ENCODE results near the gene MCOLN1.
A peak's percentile ranks its signal among the peaks of the same experiment; 100 is the strongest.
"Not testable (repeated sequence)": the region's sequence is repeated elsewhere in the genome, so short reads cannot be mapped to it uniquely, and the experiment has no call there.

Gene MCOLN1

DNA sequence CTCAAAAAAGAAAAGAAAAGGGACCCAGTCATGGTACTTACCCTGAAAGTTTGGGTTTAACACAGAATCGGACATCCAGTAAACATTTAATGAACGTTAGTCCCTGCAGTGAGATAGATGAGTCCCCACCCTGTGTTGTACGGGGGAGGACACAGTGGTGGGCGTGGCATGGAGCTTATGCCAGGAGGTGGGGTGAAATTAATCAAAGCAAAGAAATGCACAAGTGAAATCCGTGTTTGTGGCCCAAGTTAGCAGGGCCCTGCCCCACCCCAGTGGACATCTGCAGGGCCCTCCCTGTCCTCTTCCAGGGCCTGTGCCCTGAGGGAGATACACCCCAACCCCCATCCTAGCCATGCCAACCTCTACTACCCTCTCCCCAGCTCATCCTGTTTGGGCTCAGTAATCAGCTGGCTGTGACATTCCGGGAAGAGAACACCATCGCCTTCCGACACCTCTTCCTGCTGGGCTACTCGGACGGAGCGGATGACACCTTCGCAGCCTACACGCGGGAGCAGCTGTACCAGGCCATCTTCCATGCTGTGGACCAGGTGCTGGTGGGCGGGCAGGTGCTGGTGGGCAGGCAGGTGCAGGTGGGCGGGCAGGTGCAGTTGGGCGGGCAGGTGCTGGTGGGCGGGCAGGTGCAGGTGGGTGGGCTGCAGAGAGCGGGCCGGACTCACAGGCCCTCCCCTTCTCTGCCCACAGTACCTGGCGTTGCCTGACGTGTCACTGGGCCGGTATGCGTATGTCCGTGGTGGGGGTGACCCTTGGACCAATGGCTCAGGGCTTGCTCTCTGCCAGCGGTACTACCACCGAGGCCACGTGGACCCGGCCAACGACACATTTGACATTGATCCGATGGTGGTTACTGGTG, 3.9 kb downstream of the MCOLN1 start:
- DNase-seq: no peak

DNA sequence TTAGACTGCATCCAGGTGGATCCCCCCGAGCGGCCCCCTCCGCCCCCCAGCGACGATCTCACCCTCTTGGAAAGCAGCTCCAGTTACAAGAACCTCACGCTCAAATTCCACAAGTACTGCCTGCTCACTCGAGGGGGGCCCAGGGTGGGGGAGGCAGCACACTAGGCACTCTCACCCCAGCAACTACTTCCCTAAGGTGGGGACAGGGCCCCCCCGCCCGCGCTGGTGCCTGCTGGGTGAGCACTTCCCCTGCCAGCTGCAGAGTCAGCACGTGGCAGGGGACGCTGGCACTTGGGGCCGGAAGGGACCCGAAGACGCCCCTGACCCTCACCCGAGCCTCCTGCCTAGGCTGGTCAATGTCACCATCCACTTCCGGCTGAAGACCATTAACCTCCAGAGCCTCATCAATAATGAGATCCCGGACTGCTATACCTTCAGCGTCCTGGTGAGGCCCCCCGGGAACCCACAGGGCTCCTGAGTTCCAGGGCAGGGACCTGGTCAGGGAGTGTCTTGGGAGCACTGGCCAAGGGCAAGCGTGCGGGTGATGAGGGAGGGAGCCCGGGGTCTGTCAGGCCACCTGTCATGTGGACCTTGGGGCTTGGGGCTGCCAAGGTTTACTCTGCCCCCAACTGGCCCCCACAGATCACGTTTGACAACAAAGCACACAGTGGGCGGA, 5.2 kb downstream of the MCOLN1 start:
- no peak for DNase-seq

- DNase-seq: no peak
Measured at GRCh38 chr19:7528192-7528519, 5.7 kb downstream of the MCOLN1 start.

- no peak for DNase-seq
Measured at GRCh38 chr19:7528522-7529245, 6.3 kb downstream of the MCOLN1 start.

GRCh38 chr19:7529246-7529600, 6.8 kb downstream of the MCOLN1 start:
- DNase-seq: no peak

DNA sequence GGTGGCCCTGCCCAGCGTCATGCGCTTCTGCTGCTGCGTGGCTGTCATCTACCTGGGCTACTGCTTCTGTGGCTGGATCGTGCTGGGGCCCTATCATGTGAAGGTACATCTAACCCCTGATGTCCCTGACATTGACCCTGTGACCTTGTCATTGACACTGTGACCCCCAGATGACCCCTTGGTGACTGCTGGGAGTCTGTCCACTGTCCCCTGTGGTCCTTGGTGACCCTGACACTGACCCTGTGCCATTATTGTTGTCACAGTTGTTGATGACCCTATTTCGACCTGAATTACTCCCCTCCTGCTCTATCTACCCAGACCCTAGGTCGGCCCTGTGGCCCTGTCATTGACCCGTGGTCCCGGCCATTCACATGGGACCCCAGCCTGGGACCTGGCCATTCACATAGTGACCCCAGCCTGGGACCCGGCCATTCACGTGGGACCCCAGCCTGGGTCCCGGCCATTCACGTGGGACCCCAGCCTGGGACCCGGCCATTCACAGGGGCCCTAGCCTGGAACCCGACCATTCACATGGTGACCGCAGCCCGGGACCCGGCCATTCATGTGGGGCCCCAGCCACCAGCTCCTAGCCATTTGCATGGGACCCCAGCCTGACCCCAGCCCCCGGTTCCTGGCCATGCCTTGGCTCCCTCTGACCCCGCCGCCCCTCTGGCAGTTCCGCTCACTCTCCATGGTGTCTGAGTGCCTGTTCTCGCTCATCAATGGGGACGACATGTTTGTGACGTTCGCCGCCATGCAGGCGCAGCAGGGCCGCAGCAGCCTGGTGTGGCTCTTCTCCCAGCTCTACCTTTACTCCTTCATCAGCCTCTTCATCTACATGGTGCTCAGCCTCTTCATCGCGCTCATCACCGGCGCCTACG, 7.4 kb downstream of the MCOLN1 start:
- DNase-seq: no peak

DNA sequence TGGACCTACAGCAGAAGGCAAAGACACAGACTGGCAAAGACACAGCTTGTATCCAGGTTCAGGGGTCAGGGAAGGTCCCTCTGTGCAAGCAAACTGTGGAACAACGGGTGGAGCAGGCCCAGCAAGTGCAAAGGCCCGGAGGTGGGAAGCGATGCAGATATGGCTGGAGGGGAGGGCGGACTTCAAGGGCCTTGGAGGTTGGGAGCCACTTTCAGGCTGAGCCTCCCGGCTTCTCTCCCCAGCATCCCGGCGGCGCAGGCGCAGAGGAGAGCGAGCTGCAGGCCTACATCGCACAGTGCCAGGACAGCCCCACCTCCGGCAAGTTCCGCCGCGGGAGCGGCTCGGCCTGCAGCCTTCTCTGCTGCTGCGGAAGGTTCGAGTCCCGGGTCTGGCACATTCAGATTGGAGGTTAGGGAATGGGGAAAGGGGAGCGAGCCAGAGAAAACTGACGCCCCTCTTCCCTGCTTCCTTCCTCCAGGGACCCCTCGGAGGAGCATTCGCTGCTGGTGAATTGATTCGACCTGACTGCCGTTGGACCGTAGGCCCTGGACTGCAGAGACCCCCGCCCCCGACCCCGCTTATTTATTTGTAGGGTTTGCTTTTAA, 11.0 kb downstream of the MCOLN1 start:
- no peak for DNase-seq

DNA sequence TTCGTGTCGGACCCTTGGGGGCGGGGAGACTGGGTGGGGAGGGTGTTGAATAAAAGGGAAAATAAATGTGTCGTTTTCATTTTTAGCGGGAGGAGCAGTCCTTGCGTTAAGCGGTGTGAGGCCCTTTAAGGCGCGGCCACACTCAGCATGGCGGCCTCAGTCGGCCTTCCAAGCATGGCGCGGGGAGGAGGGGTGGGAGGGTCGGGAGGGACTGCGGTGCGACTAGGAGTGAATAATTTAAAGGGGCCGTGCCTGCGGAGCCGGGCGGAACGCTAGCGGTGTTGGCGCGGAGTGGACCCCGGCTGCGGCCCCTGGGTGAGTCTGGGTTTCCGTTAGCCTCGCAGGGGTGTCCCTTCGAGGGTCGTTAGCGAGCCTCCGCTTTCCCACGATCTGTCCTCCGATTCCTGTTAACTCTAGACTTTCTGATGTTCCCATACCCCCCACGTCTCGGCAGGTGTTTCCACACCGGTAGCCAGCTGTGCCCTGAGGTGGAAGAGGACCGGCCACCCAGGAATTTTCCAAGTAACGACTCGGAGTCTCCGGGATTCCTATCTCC, 11.6 kb downstream of the MCOLN1 start:
- DNase-seq: peak; percentile 75 to 91 (median 79)

DNA sequence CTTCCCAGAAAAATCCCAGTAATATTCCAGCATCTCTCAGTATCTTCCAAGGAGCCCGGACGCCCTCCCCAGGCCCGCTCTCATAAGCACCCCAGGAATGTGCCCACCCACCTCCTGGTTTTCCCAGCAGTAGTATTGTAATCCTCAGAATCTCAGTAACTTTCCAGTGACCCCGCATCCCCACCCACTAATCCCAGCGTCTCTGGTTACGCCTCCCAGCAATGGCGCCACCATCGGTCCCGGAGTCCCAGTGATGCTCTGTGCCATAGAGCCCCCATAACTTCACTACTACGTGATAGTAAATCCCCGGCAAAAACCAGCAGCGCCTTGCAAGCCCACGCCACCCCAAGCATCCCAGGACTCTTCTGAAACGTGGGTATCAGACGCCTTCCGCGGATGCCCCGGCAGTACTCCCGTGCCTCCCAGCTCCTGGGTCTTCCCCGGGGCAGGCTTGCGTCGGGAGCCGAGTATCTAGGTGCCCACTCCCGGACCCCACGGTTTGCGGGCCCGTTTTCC, 12.2 kb downstream of the MCOLN1 start:
- peak in 1 of 5 donors; percentile 26 for DNase-seq

- DNase-seq: peak; percentile 79 to 92 (median 89)
Measured at GRCh38 chr19:7535047-7535997, 12.9 kb downstream of the MCOLN1 start, which contains the start of gene PNPLA6. Gene PNPLA6, plus strand, starts transcription at chr19:7535717. Its CDS starts 72 bp downstream, at chr19:7535789.

DNA sequence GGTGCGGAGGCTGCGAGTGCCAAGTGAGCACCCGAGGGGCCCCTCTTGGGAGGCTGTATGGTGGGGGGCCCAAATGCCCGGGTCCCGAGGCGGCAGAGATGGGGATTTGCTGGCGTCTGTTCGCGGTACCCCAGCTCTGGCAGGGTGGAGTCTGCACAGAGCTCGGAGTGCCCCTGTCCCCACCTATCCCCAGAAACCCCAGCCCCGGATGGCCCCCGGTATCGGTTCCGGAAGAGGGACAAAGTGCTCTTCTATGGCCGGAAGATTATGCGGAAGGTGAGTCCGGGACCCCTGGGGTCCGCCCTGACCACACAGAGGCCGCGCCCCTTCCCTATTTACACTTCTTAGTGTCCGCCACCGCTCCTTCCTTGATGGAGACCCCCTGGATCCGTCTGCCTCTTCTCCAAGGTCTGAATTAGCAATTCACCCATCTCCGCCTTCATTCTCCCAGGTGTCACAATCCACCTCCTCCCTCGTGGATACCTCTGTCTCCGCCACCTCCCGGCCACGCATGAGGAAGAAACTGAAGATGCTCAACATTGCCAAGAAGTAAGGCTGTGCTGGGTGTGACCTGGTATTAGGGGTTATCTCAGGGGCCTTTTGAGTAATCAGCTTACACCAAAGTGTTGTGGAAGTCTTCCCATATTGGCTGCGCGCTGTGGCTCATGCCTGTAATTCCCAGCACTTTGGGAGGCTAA, 13.7 kb downstream of the MCOLN1 start:
- no peak for DNase-seq

DNA sequence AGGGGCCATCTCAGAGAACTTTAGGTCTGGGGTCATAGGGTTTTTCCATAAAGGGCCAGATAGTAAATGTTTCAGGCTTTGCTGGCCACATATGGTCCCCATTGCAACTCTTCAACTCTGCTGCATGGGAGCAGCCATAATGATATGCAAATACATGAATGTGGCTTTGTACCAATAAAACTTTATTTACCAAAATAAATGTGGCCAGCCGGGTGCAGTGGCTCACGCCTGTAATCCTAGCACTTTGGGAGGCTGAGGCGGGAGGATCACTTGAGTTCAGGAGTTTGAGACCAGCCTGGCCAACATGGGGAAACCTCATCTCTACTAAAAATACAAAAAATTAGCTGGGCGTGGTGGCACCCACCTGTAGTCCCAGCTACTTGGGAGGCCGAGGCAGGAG, 16.6 kb downstream of the MCOLN1 start:
- DNase-seq: not testable (repeated sequence)

- DNase-seq: no peak
Measured at GRCh38 chr19:7539827-7540425, 17.5 kb downstream of the MCOLN1 start.

GRCh38 chr19:7540761-7541474, 18.5 kb downstream of the MCOLN1 start:
- no peak for DNase-seq

- no peak for DNase-seq
Measured at GRCh38 chr19:7541475-7541824, 19.0 kb downstream of the MCOLN1 start.

DNA sequence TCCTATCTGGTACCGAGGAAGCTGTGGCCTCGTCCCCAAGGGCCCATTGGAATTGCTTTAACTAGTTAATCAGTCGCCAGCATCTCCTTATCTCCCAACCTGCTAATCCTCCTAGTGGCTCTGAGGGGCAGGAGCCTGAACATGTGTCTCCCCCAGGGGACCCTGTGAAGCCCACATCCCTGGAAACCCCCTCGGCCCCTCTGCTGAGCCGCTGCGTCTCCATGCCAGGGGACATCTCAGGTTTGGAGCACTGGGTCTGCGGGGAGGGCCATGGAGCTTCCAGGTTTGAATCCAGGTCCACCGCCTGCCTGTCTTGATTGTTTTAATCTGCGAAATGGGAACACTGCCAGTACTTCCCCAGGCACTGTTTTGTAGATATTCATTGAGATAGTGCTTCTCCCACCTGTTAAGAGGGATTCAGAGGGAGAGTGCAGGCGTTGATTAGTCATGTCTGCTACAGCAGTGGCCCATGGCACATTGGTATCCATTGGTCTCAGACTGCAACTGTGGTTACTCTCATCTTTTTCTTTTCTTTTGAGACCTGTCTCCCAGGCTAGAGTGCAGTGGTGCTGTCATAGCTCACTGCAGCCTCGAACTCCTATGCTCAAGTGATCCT, 19.5 kb downstream of the MCOLN1 start:
- DNase-seq: no peak

GRCh38 chr19:7542556-7543348, 20.3 kb downstream of the MCOLN1 start:
- DNase-seq: no peak

Measured in T-helper 1 cell (primary cell).